SU-DHL-6 (cell line): Measurements from ENCODE around the gene GNAT2.

Experiments used
- H2AFZ ChIP-seq: fragments of 200-600 bp; sonication (generic); 2 replicates; pipeline ENCODE4 v1.6.1; 2014; ENCODE audit warnings: low read depth, mild to moderate bottlenecking, moderate library complexity, mixed read lengths, antibody characterized with exemption, low read length; ENCODE audit not compliant: severe bottlenecking
- H3F3A ChIP-seq: fragments of 200-600 bp; shearing (Covaris generic); 2 replicates; pipeline ENCODE4 v1.6.0; 2016; ENCODE audit warnings: antibody characterized with exemption, mild to moderate bottlenecking; ENCODE audit not compliant: insufficient read depth
- H3K27ac ChIP-seq: fragments of 200-600 bp; sonication (generic); 2 replicates; pipeline ENCODE4 v1.5.1; 2016; ENCODE audit warnings: low read depth, mild to moderate bottlenecking, low read length, moderate library complexity, mixed read lengths
- H3K27me3 ChIP-seq: fragments of 200-600 bp; sonication (generic), shearing (Covaris generic); 2 replicates; pipeline ENCODE4 v1.6.0; 2014; ENCODE audit warnings: mild to moderate bottlenecking, low read length
- H3K36me3 ChIP-seq: fragments of 200-600 bp; sonication (generic); 2 replicates; pipeline ENCODE4 v1.6.1; 2014; ENCODE audit warnings: mild to moderate bottlenecking, low read length, mixed read lengths
- H3K4me2 ChIP-seq: fragments of 300-600, 200-600 bp; shearing (Covaris generic), sonication (generic); 2 replicates; pipeline ENCODE4 v1.6.0; 2014; ENCODE audit warnings: low read length, low read depth, mild to moderate bottlenecking; ENCODE audit not compliant: poor library complexity, severe bottlenecking
- H3K4me3 ChIP-seq: fragments of 200-600 bp; sonication (generic); 2 replicates; pipeline ENCODE4 v1.5.1; 2014; ENCODE audit warnings: antibody characterized with exemption, low read length, mild to moderate bottlenecking, mixed read lengths; ENCODE audit not compliant: insufficient read depth, poor library complexity, severe bottlenecking
- H3K79me2 ChIP-seq: fragments of 200-600 bp; sonication (generic); 2 replicates; pipeline ENCODE4 v1.6.1; 2014; ENCODE audit warnings: mild to moderate bottlenecking, low read length, moderate library complexity; ENCODE audit not compliant: insufficient read depth
- H3K9ac ChIP-seq: fragments of 200-600 bp; sonication (generic); 2 replicates; pipeline ENCODE4 v1.7.0; 2014; ENCODE audit warnings: mild to moderate bottlenecking, low read length
- H3K9me2 ChIP-seq: fragments of 200-600 bp; sonication (generic); replicated peaks from 2 replicates; pipeline ENCODE4 v1.6.1; 2014; ENCODE audit warnings: low read length; ENCODE audit not compliant: insufficient read depth
- H3K9me3 ChIP-seq: fragments of 200-600 bp; sonication (generic); 2 replicates; pipeline ENCODE4 v1.6.1; 2014; ENCODE audit warnings: low read length, mixed read lengths; ENCODE audit not compliant: insufficient read depth
- H4K20me1 ChIP-seq: fragments of 200-600 bp; sonication (generic); 2 replicates; pipeline ENCODE4 v1.6.1; 2014; ENCODE audit warnings: low read depth, mild to moderate bottlenecking, antibody characterized with exemption, low read length, moderate library complexity, mixed read lengths
- EZH2phosphoT487 ChIP-seq: fragments of 200-600 bp; sonication (generic), shearing (Covaris generic); conservative IDR thresholded peaks from 2 replicates; pipeline ENCODE4 v1.6.1; 2018; ENCODE audit warnings: mild to moderate bottlenecking, antibody characterized with exemption, low read length, moderate library complexity, mixed read lengths
- TF ChIP-seq, protein P1 (sequence below): fragments of 200-600 bp; sonication (generic); IDR thresholded peaks from one replicate; pipeline ENCODE4 v1.5.1; 2017; ENCODE audit warnings: antibody characterized with exemption, mild to moderate bottlenecking, low read length, moderate library complexity; ENCODE audit not compliant: insufficient read depth, poor library complexity, severe bottlenecking

The GNAT2 gene

DNA sequence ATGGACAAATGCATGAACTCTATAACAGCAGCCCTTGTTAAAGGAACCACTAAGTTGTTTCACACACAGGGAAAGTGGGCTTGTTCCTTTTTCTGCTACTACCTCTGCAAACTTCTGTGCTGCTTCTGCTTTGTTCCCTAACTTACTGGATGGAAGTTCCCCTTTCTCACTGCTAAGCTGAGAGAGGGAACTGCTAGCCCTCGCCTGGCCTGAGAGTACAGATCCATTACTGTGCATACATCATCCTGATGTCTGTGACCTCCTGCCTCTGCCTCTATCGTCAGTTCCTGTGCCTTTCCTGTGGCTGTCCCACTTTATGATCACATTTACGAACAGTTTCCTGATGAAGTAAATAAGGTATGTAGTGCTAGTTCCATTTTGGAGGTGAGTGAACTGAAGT is 3.5 kb downstream of the GNAT2 start:
- H2AFZ ChIP-seq, result no peak overlapping the region
- H3K27me3 ChIP-seq, result no peaks in the 10 kb centered on the region
- no peaks in the 10 kb centered on the region for H4K20me1 ChIP-seq
- peaks cover 9% of the 10 kb centered on the region; the same call in 1 of the 2 replicates for H3K79me2 ChIP-seq
- no peaks in the 10 kb centered on the region for H3K36me3 ChIP-seq
- H3F3A ChIP-seq, result peaks cover 17% of the 10 kb centered on the region
- H3K9me2 ChIP-seq, result no peaks in the 10 kb centered on the region
- no peak overlapping the region for H3K4me3 ChIP-seq
- H3K27ac ChIP-seq, result no peak overlapping the region
- H3K4me2 ChIP-seq, result no peak overlapping the region
- no peaks in the 10 kb centered on the region for H3K9me3 ChIP-seq
- no peak overlapping the region for H3K9ac ChIP-seq
- TF ChIP-seq EZH2phosphoT487, result no peak
- TF ChIP-seq, protein P1, sequence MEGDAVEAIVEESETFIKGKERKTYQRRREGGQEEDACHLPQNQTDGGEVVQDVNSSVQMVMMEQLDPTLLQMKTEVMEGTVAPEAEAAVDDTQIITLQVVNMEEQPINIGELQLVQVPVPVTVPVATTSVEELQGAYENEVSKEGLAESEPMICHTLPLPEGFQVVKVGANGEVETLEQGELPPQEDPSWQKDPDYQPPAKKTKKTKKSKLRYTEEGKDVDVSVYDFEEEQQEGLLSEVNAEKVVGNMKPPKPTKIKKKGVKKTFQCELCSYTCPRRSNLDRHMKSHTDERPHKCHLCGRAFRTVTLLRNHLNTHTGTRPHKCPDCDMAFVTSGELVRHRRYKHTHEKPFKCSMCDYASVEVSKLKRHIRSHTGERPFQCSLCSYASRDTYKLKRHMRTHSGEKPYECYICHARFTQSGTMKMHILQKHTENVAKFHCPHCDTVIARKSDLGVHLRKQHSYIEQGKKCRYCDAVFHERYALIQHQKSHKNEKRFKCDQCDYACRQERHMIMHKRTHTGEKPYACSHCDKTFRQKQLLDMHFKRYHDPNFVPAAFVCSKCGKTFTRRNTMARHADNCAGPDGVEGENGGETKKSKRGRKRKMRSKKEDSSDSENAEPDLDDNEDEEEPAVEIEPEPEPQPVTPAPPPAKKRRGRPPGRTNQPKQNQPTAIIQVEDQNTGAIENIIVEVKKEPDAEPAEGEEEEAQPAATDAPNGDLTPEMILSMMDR, result no peak

DNA sequence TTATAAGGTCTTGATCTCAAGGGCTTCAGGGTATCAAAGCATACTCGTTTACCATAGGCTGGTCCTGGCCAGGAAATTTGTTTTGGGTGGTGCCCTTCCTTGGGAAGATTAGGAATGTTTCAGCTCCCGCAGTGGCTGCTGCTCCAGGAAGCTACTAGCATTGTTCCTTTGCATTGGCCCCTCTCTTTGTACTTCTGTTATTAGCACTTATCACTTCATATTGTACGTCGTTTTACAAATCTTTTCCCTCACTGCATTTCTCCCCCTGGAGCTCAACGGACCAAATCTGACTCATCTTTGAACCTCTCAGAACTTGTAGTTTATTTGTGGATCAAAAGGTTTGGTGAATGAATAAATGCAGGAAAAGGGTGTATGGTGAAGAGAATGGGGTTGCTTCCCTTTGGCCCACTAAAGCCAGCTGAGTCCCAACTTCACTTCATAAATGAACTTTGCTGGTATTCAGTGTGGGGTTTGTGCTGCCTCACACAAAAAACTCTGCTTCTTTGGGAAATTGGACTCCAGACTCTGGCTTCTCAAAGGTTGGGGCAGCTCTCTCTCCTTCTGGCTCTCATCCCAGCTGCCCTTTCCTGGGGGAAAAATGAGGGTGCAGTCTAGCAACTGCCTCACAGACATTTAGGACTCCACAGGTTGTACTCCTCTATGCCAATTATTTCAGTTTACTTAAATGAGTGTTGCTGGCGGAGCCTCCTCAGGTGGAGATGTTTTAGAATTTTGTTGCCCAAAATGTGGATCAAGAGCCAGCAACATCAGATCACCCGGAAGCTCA is 5.9 kb downstream of the GNAT2 start:
- Histone ChIP-seq H3K9ac (no peak overlapping the region), H3K36me3 (no peaks in the 10 kb centered on the region), H3K27me3 (no peaks in the 10 kb centered on the region), H3K4me2 (no peak overlapping the region), H3F3A (peaks cover 9% of the 10 kb centered on the region; the same call in 1 of the 2 replicates), H2AFZ (no peak overlapping the region), H3K9me3 (no peaks in the 10 kb centered on the region), H3K27ac (no peak overlapping the region), H3K79me2 (no peaks in the 10 kb centered on the region), H3K9me2 (no peaks in the 10 kb centered on the region), H4K20me1 (no peaks in the 10 kb centered on the region), H3K4me3 (no peak overlapping the region)
- TF ChIP-seq EZH2phosphoT487, result no peak
- TF ChIP-seq, protein P1, result no peak

DNA sequence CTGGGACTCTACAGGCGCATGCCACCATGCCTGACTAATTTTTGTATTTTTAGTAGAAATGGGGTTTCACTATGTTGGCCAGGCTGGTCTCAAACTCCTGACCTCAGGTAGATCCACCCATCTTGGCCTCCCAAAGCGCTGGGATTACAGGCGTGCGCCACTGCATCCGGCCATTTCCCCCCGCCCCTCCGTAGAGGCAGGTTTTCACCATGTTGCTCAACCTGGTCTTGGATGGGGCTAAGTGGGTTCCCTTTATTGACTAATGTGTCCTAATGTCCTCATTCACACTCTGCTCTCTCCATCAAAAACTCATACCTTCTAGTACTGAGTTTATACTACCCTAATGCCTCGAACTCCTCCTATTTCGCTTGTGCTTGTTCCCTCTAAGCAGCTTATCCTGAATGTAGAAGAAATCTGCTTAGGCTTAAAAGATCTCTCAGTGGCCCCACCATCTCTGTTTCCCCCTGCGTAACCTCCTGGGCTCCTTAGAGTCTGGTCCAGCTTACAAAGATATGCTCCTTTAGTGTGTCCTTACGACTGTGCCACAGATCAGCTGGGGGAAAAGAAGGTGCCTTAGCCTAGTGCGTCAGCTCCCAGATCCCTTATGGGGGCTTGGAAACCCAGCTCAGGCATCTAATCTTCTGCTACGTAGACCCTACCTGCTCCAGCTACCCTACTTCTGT is 8.0 kb downstream of the GNAT2 start:
- TF ChIP-seq EZH2phosphoT487, result no peak
- TF ChIP-seq, protein P1, result no peak
- Histone ChIP-seq H3K27me3 (no peaks in the 10 kb centered on the region), H3K9me3 (no peaks in the 10 kb centered on the region), H3K9me2 (no peaks in the 10 kb centered on the region), H4K20me1 (no peaks in the 10 kb centered on the region), H3K27ac (no peak overlapping the region), H3K4me2 (no peak overlapping the region), H3K79me2 (no peaks in the 10 kb centered on the region), H3F3A (no peaks in the 10 kb centered on the region), H3K9ac (no peak overlapping the region), H3K36me3 (no peaks in the 10 kb centered on the region), H3K4me3 (no peak overlapping the region), H2AFZ (no peak overlapping the region)
